ENCODE results near the gene AASDH.
"Not testable (repeated sequence)": the region's sequence is repeated elsewhere in the genome, so short reads cannot be mapped to it uniquely, and the experiment has no call there.

The AASDH gene

GRCh38 chr4:56391270-56391669 lies 4.0 kb upstream of the AASDH start:
- DNase-seq: no peak

GRCh38 chr4:56389558-56389957 lies 2.3 kb upstream of the AASDH start:
- no peak for DNase-seq

GRCh38 chr4:56388306-56388705 lies 1.0 kb upstream of the AASDH start:
- no peak for DNase-seq

GRCh38 chr4:56386091-56386490 lies 1.2 kb downstream of the AASDH start:
- DNase-seq: no peak

- DNase-seq: no peak
Measured at GRCh38 chr4:56375458-56375857, 11.8 kb downstream of the AASDH start.

- no peak for DNase-seq
Measured at GRCh38 chr4:56374956-56375355, 12.3 kb downstream of the AASDH start.

- no peak for DNase-seq
Measured at GRCh38 chr4:56372774-56373173, 14.5 kb downstream of the AASDH start.

- DNase-seq: no peak
Measured at GRCh38 chr4:56371426-56372220, 15.7 kb downstream of the AASDH start.

- no peak for DNase-seq
Measured at GRCh38 chr4:56370377-56370776, 16.9 kb downstream of the AASDH start.

- not testable (repeated sequence) for DNase-seq
Measured at GRCh38 chr4:56362981-56363380, 24.3 kb downstream of the AASDH start.

- DNase-seq: no peak
Measured at GRCh38 chr4:56360071-56360470, 27.2 kb downstream of the AASDH start.

- DNase-seq: no peak
Measured at GRCh38 chr4:56356650-56357049, 30.6 kb downstream of the AASDH start.

GRCh38 chr4:56348576-56348975 lies 38.7 kb downstream of the AASDH start:
- DNase-seq: no peak

- no peak for DNase-seq
Measured at GRCh38 chr4:56345458-56345857, 41.8 kb downstream of the AASDH start.

GRCh38 chr4:56342746-56343145 lies 44.5 kb downstream of the AASDH start:
- no peak for DNase-seq

- DNase-seq: no peak
Measured at GRCh38 chr4:56330691-56331090, 56.6 kb downstream of the AASDH start.

GRCh38 chr4:56326363-56326762 lies 60.9 kb downstream of the AASDH start:
- no peak for DNase-seq

- DNase-seq: no peak
Measured at GRCh38 chr4:56324011-56324610, 63.2 kb downstream of the AASDH start.

GRCh38 chr4:56323327-56323726 lies 64.0 kb downstream of the AASDH start:
- DNase-seq: no peak

- no peak for DNase-seq
Measured at GRCh38 chr4:56321251-56321650, 66.0 kb downstream of the AASDH start.

GRCh38 chr4:56320293-56320692 lies 67.0 kb downstream of the AASDH start:
- DNase-seq: no peak

- no peak for DNase-seq
Measured at GRCh38 chr4:56318555-56318954, 68.7 kb downstream of the AASDH start.

GRCh38 chr4:56317749-56318148 lies 69.5 kb downstream of the AASDH start:
- no peak for DNase-seq

GRCh38 chr4:56316011-56316650 lies 71.2 kb downstream of the AASDH start:
- DNase-seq: no peak
